Measurements from ENCODE around the gene CREB3L1. TPM values are rescaled to one million over a fixed set of nuclear protein-coding genes. Genes with fewer than 3 reads are reported as not detected.

Gene CREB3L1
- total and polyA plus RNA-seq, 2 of the 13 experiments (the other 11 are each of a cell fraction or from before 2014, with no cell fraction given) = not detected

DNA sequence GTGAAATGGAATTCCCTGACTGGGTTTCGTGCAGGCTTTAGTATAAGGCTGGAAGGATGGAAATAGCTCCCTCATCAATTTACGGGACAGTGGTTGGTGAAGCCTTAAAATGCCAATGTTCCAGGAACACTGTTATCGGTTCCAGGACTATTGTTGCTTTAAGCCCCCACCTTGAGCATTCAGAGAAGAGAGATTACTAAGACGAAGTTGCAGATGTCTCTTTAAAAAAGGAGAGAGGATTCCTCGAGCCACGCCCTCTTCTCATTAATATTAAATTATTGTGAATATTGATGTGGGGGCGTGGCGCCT, 195 bp upstream of the CREB3L1 start:
- BruUV-seq (replicated peaks) = no TSS peak
- FAIRE-seq (no peak), ATAC-seq (no peak), DNase-seq (ENCODE audit: low spot score) (no peak)
- WGBS (ENCODE audit: low lambda C conversion rate) = 29% methylated on average over 8 of the region's 8 CpGs
- Histone ChIP-seq H4K20me1 (ENCODE audit: insufficient read depth, low read length) (peaks cover 3% of the 10 kb centered on the region), H3K9me3 (ENCODE audit: low read length) (no peaks in the 10 kb centered on the region), H3K9ac (ENCODE audit: insufficient read depth, low read depth, low read length) (no peak overlapping the region), H3K36me3 (replicated peaks in 1 of 2; ENCODE audit: control insufficient read depth in 1 of 2, insufficient read depth in 2 of 2, low read length in 2 of 2) (no peaks in the 10 kb centered on the region), H3K4me3 (replicated peaks in 1 of 3; ENCODE audit: insufficient read depth in 1 of 3, low read depth in 2 of 3, low read length in 3 of 3) (no peak overlapping the region), H3K27me3 (ENCODE audit: control insufficient read depth in 1 of 2, insufficient read depth in 2 of 2, low read length in 2 of 2) (peaks cover 31 to 86% of the 10 kb centered on the region in 2 experiments), H3K79me2 (ENCODE audit: insufficient read depth, low read length) (no peaks in the 10 kb centered on the region), H2AFZ (ENCODE audit: low read length) (no peak overlapping the region), H3K4me1 (ENCODE audit: insufficient read depth, low read length) (peaks cover 47% of the 10 kb centered on the region), H3K27ac (ENCODE audit: extremely low read length, insufficient read depth, low read length) (no peak overlapping the region), H3K4me2 (ENCODE audit: low read depth, low read length) (no peak overlapping the region)
- ChIA-PET CTCF (ENCODE audit: low intra/inter-chr PET ratio, low total read pairs) (no interaction called here), POLR2A (no interaction called here)
- in situ Hi-C loops (cut with HindIII; ENCODE audit: extremely low pct_ligation_motif_present, low pct_unique_long_range_greater_than_20kb) = no loop called here
- intact Hi-C loops (cut with micrococcal nuclease; ENCODE audit: unreplicated experiment) = no loop called here
- TF ChIP-seq, protein P1, sequence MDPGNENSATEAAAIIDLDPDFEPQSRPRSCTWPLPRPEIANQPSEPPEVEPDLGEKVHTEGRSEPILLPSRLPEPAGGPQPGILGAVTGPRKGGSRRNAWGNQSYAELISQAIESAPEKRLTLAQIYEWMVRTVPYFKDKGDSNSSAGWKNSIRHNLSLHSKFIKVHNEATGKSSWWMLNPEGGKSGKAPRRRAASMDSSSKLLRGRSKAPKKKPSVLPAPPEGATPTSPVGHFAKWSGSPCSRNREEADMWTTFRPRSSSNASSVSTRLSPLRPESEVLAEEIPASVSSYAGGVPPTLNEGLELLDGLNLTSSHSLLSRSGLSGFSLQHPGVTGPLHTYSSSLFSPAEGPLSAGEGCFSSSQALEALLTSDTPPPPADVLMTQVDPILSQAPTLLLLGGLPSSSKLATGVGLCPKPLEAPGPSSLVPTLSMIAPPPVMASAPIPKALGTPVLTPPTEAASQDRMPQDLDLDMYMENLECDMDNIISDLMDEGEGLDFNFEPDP (CRISPR knock-in tag; conservative IDR thresholded peaks at IDR 0.05) = no peak
- TF ChIP-seq, protein P2, sequence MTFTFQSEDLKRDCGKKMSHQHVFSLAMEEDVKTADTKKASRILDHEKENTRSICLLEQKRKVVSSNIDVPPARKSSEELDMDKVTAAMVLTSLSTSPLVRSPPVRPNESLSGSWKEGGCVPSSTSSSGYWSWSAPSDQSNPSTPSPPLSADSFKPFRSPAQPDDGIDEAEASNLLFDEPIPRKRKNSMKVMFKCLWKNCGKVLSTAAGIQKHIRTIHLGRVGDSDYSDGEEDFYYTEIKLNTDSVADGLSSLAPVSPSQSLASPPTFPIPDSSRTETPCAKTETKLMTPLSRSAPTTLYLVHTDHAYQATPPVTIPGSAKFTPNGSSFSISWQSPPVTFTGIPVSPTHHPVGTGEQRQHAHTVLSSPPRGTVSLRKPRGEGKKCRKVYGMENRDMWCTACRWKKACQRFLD (CRISPR knock-in tag; IDR thresholded peaks at IDR 0.05; ENCODE audit: borderline replicate concordance) = no peak
- TF ChIP-seq ZNF430 (CRISPR knock-in tag; IDR thresholded peaks at IDR 0.05) = no peak
- TF ChIP-seq, protein P3, sequence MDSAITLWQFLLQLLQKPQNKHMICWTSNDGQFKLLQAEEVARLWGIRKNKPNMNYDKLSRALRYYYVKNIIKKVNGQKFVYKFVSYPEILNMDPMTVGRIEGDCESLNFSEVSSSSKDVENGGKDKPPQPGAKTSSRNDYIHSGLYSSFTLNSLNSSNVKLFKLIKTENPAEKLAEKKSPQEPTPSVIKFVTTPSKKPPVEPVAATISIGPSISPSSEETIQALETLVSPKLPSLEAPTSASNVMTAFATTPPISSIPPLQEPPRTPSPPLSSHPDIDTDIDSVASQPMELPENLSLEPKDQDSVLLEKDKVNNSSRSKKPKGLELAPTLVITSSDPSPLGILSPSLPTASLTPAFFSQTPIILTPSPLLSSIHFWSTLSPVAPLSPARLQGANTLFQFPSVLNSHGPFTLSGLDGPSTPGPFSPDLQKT (CRISPR knock-in tag; IDR thresholded peaks at IDR 0.05; ENCODE audit: borderline replicate concordance) = no peak
- TF ChIP-seq ZNF543 (CRISPR knock-in tag; IDR thresholded peaks at IDR 0.05) = no peak
- TF ChIP-seq, protein P4, sequence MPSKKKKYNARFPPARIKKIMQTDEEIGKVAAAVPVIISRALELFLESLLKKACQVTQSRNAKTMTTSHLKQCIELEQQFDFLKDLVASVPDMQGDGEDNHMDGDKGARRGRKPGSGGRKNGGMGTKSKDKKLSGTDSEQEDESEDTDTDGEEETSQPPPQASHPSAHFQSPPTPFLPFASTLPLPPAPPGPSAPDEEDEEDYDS (CRISPR knock-in tag; IDR thresholded peaks at IDR 0.05) = no peak
- no peak for TF ChIP-seq ZNF251 (CRISPR knock-in tag; IDR thresholded peaks at IDR 0.05)
- TF ChIP-seq, protein P5, sequence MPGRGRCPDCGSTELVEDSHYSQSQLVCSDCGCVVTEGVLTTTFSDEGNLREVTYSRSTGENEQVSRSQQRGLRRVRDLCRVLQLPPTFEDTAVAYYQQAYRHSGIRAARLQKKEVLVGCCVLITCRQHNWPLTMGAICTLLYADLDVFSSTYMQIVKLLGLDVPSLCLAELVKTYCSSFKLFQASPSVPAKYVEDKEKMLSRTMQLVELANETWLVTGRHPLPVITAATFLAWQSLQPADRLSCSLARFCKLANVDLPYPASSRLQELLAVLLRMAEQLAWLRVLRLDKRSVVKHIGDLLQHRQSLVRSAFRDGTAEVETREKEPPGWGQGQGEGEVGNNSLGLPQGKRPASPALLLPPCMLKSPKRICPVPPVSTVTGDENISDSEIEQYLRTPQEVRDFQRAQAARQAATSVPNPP (CRISPR knock-in tag; IDR thresholded peaks at IDR 0.05) = no peak
- no peak for TF ChIP-seq ZNF337 (CRISPR knock-in tag; IDR thresholded peaks at IDR 0.05; ENCODE audit: borderline replicate concordance, low read depth)
- no peak for TF ChIP-seq ZFP36 (IDR thresholded peaks at IDR 0.05; ENCODE audit: borderline replicate concordance, low read depth, low read length, partially characterized antibody)
- no peak for TF ChIP-seq CBX1 (IDR thresholded peaks at IDR 0.05; ENCODE audit: low read depth)
- TF ChIP-seq ZSCAN30 (CRISPR knock-in tag; IDR thresholded peaks at IDR 0.05) = no peak
- TF ChIP-seq, protein P6, sequence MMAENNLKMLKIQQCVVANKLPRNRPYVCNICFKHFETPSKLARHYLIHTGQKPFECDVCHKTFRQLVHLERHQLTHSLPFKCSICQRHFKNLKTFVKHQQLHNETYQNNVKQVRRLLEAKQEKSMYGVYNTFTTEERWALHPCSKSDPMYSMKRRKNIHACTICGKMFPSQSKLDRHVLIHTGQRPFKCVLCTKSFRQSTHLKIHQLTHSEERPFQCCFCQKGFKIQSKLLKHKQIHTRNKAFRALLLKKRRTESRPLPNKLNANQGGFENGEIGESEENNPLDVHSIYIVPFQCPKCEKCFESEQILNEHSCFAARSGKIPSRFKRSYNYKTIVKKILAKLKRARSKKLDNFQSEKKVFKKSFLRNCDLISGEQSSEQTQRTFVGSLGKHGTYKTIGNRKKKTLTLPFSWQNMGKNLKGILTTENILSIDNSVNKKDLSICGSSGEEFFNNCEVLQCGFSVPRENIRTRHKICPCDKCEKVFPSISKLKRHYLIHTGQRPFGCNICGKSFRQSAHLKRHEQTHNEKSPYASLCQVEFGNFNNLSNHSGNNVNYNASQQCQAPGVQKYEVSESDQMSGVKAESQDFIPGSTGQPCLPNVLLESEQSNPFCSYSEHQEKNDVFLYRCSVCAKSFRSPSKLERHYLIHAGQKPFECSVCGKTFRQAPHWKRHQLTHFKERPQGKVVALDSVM (CRISPR knock-in tag; IDR thresholded peaks at IDR 0.05) = no peak
